ENCODE data around the gene DYNC2LI1.

DYNC2LI1 gene

GRCh38 chr2:43810888-43811287, 37.0 kb downstream of the DYNC2LI1 start:
- no peak overlapping the region for H3K27ac ChIP-seq
- DNase-seq (ENCODE audit: low read depth, low spot score), result no peak

GRCh38 chr2:43812006-43812405, 38.2 kb downstream of the DYNC2LI1 start:
- no peak overlapping the region for H3K27ac ChIP-seq
- DNase-seq (ENCODE audit: low read depth, low spot score), result no peak

GRCh38 chr2:43812947-43813346, 39.1 kb downstream of the DYNC2LI1 start:
- no peak overlapping the region for H3K27ac ChIP-seq
- no peak for DNase-seq (ENCODE audit: low read depth, low spot score)

GRCh38 chr2:43814711-43815110, 40.9 kb downstream of the DYNC2LI1 start:
- no peak for DNase-seq (ENCODE audit: low read depth, low spot score)
- H3K27ac ChIP-seq, result no peak overlapping the region

- no peak for DNase-seq (ENCODE audit: low read depth, low spot score)
- no peak overlapping the region for H3K27ac ChIP-seq
Observed at GRCh38 chr2:43818761-43819160, 44.9 kb downstream of the DYNC2LI1 start.

GRCh38 chr2:43819491-43820163, 45.8 kb downstream of the DYNC2LI1 start:
- H3K27ac ChIP-seq, result no peak overlapping the region
- DNase-seq (ENCODE audit: low read depth, low spot score), result no peak

- no peak for DNase-seq (ENCODE audit: low read depth, low spot score)
- H3K27ac ChIP-seq, result no peak overlapping the region
Observed at GRCh38 chr2:43822839-43823238, 49.0 kb downstream of the DYNC2LI1 start.

GRCh38 chr2:43823751-43824150, 49.9 kb downstream of the DYNC2LI1 start:
- H3K27ac ChIP-seq, result no peak overlapping the region
- no peak for DNase-seq (ENCODE audit: low read depth, low spot score)

- no peak overlapping the region for H3K27ac ChIP-seq
- DNase-seq (ENCODE audit: low read depth, low spot score), result no peak
Observed at GRCh38 chr2:43824512-43824911, 50.7 kb downstream of the DYNC2LI1 start.

GRCh38 chr2:43824951-43825493, 51.2 kb downstream of the DYNC2LI1 start:
- H3K27ac ChIP-seq, result no peak overlapping the region
- no peak for DNase-seq (ENCODE audit: low read depth, low spot score)

GRCh38 chr2:43825841-43826240, 52.0 kb downstream of the DYNC2LI1 start:
- DNase-seq (ENCODE audit: low read depth, low spot score), result no peak
- H3K27ac ChIP-seq, result no peak overlapping the region

- no peak overlapping the region for H3K27ac ChIP-seq
- no peak for DNase-seq (ENCODE audit: low read depth, low spot score)
Observed at GRCh38 chr2:43826305-43827250, 52.7 kb downstream of the DYNC2LI1 start.

GRCh38 chr2:43831543-43832294, 57.9 kb downstream of the DYNC2LI1 start:
- DNase-seq (ENCODE audit: low read depth, low spot score), result no peak
- no peak overlapping the region for H3K27ac ChIP-seq

- no peak overlapping the region for H3K27ac ChIP-seq
- DNase-seq (ENCODE audit: low read depth, low spot score), result no peak
Observed at GRCh38 chr2:43832457-43832856, 58.6 kb downstream of the DYNC2LI1 start.

GRCh38 chr2:43837033-43837432, 63.2 kb downstream of the DYNC2LI1 start:
- H3K27ac ChIP-seq, result no peak overlapping the region
- no peak for DNase-seq (ENCODE audit: low read depth, low spot score)

- no peak overlapping the region for H3K27ac ChIP-seq
- no peak for DNase-seq (ENCODE audit: low read depth, low spot score)
Observed at GRCh38 chr2:43837831-43838559, 64.2 kb downstream of the DYNC2LI1 start.

GRCh38 chr2:43838560-43839267, 64.9 kb downstream of the DYNC2LI1 start, which contains the start of the genes ABCG5 and ABCG8:
ABCG5 (minus strand) TSS chr2:43838839; CDS start chr2:43838679, 160 bp downstream.
ABCG8 (plus strand) TSS chr2:43838971; CDS start chr2:43839054, 83 bp downstream.
- DNase-seq (ENCODE audit: low read depth, low spot score), result no peak
- H3K27ac ChIP-seq, result no peak within 1 kb of the TSS

GRCh38 chr2:43839776-43840564, 66.1 kb downstream of the DYNC2LI1 start:
- DNase-seq (ENCODE audit: low read depth, low spot score), result no peak
- H3K27ac ChIP-seq, result no peak overlapping the region

Data from epithelial cell of prostate (primary cell).